ENCODE measurements around the gene PNLDC1.

The PNLDC1 gene

DNA sequence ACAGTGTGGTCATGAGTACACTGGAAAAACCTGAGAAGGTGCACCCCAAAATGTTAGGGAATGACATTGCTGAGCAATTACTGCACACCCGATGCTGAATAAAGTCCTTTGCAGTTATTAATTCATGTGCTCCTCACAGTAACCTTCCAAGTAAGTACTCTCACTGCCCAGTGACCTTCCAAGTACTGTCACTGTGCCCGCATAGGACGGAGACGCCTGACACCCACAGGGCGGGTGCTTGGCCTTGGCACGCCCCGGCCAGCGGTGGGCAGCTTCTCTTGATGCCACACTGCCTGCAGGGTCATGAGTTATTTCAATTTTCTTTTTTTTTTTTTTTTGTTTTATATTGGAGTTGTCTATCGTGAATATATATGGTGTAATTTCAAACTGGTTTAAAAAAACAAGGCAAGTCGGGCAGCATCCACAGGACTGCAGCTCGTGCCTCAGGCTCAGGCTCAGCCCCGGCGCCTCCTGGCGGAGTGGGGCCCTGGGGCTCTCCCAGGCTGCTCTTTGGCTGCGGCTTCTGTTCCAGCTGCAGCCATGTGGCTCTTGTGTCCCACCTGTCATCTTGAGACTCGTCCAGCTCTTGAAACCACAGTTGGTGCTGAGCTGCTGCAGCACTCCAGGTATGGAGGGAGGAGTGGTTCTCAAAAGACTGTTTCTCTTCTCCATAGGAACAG, 27.0 kb downstream of the PNLDC1 start:
- no peak overlapping the region for H3K4me3 ChIP-seq (ENCODE audit: low read depth, low read length)
- TF ChIP-seq, protein P1, sequence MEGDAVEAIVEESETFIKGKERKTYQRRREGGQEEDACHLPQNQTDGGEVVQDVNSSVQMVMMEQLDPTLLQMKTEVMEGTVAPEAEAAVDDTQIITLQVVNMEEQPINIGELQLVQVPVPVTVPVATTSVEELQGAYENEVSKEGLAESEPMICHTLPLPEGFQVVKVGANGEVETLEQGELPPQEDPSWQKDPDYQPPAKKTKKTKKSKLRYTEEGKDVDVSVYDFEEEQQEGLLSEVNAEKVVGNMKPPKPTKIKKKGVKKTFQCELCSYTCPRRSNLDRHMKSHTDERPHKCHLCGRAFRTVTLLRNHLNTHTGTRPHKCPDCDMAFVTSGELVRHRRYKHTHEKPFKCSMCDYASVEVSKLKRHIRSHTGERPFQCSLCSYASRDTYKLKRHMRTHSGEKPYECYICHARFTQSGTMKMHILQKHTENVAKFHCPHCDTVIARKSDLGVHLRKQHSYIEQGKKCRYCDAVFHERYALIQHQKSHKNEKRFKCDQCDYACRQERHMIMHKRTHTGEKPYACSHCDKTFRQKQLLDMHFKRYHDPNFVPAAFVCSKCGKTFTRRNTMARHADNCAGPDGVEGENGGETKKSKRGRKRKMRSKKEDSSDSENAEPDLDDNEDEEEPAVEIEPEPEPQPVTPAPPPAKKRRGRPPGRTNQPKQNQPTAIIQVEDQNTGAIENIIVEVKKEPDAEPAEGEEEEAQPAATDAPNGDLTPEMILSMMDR (IDR thresholded peaks at IDR 0.05; ENCODE audit: low read depth, low read length, missing control alignments): no peak
- in situ Hi-C loops (cut with HindIII; ENCODE audit: low sequenced_read_pairs): no loop called here
- DNase-seq (ENCODE audit: low read depth): no peak

DNA sequence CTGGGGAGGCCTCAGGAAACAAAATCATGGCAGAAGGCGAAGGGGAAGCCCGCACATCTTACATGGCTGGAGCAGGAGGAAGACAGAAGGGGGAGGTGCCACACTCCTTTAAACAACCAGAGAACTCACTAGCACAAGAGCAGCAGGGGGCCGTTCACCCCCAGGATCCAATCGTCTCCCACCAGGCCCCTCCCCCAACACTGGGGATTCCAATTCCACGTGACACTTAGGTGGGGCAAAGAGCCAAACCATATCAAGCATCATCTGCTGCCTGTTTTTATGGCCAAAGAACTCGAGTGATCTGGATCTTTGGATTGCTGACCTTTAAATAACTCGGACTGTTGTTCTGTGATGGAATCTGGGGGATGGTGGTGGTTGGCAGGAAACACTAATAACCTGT, 28.0 kb downstream of the PNLDC1 start:
- in situ Hi-C loops (cut with HindIII; ENCODE audit: low sequenced_read_pairs): no loop called here
- TF ChIP-seq, protein P1 (IDR thresholded peaks at IDR 0.05; ENCODE audit: low read depth, low read length, missing control alignments): no peak
- no peak overlapping the region for H3K4me3 ChIP-seq (ENCODE audit: low read depth, low read length)
- no peak for DNase-seq (ENCODE audit: low read depth)

DNA sequence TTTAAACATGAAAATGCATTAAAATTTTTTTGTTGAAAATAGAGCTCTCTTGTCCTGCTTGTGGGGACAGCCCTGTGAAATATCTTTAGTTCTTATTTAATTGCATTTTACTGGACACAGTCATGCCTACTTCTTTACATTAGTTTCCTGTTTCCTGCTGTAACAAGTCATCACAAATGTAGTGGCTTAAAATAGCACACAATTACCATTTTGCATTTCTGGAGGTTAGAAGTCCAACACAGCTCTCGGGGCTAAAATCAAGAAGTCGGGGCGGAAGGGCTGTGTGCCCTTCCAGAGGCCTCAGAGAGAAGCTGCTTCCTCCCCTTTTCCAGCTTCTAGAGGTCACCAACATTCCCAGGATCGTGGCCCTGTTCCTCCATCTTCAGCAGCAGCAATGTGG, 29.4 kb downstream of the PNLDC1 start:
- no peak for DNase-seq (ENCODE audit: low read depth)
- TF ChIP-seq, protein P1 (IDR thresholded peaks at IDR 0.05; ENCODE audit: low read depth, low read length, missing control alignments): no peak
- in situ Hi-C loops (cut with HindIII; ENCODE audit: low sequenced_read_pairs): no loop called here
- H3K4me3 ChIP-seq (ENCODE audit: low read depth, low read length): no peak overlapping the region

DNA sequence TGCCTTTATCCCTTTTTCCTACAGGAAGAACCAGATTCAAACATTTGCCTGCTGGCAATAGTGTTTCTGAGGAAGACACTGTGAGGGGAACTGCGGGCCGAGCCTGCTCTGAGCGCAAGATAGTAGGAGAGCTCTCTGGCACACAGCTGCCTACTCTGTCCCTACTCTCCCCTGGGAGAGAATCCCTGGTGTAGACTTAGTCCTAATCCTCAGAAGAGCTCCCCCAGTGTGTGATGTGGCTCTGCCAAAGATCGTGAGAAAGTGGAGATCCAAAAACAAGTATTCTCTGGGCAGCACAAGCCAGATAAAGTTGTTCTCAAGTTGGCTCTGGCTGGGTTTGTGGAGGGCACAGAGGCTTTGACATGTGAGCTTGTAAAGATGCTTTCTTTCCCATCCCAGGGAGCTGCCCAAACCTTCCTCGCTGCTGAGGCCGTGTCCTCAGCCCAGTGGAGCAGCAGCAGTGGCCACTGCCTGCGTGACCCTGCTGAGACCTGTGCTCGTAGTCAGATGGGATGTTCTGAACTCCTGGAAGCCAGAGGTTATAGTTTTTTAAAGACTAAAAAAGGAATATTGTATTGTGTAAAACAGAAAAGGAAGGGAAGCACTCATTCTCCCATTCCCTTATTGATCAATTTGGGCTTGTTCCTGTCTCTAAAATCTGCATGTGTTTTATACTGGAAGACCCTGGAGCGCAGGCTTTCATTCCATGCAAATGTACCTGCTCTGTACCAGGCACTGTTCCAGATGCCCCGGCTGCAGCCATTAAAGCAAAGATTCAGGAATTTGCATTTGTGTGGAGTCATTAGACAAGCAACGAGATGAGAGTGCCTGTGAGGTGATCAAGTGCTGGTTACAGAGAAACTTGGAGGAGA, 30.7 kb downstream of the PNLDC1 start:
- TF ChIP-seq, protein P1 (IDR thresholded peaks at IDR 0.05; ENCODE audit: low read depth, low read length, missing control alignments): no peak
- no peak overlapping the region for H3K4me3 ChIP-seq (ENCODE audit: low read depth, low read length)
- in situ Hi-C loops (cut with HindIII; ENCODE audit: low sequenced_read_pairs): no loop called here
- DNase-seq (ENCODE audit: low read depth): no peak

DNA sequence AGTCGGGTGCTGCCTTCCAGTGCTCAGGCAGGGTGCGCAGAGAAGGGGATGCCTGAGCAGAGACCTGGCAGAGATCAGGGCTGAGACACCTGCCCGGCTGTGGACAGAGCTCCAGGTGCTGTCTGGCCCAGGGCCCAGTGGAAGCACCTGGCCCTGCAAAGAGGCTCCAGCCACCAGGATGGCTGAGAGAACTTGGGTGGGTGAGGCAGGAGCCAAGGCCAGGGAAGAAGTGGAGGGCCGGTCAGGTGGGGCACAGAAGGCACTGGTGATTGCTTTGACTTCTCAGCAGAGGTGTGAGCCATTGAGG, 31.2 kb downstream of the PNLDC1 start:
- TF ChIP-seq, protein P1 (IDR thresholded peaks at IDR 0.05; ENCODE audit: low read depth, low read length, missing control alignments): no peak
- in situ Hi-C loops (cut with HindIII; ENCODE audit: low sequenced_read_pairs): no loop called here
- no peak for DNase-seq (ENCODE audit: low read depth)
- H3K4me3 ChIP-seq (ENCODE audit: low read depth, low read length): no peak overlapping the region

DNA sequence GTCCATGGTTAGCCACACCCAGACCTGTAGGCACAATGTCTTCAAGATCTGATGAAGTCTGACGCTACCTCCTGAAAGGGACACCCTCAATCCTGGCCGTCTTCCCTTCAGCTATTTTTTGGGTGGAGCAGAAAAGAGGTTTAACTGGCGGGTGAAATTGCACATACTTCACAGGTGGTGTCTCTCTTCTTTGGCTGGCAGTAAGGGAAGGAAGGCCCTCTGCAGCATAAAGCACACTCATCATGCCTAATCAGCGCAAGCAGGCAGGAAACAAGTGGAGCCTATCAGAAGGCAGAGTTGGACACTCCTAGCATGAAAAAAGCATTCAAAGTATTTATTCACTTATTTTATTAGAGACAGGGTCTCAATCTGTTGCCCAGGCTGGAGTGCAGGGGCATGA, 32.9 kb downstream of the PNLDC1 start:
- H3K4me3 ChIP-seq (ENCODE audit: low read depth, low read length): no peak overlapping the region
- TF ChIP-seq, protein P1 (IDR thresholded peaks at IDR 0.05; ENCODE audit: low read depth, low read length, missing control alignments): no peak
- in situ Hi-C loops (cut with HindIII; ENCODE audit: low sequenced_read_pairs): no loop called here
- no peak for DNase-seq (ENCODE audit: low read depth)

All from astrocyte of the cerebellum (primary cell).